ENCODE results near the gene VMP1.

GRCh38 chr17:59764292-59764741 lies 56.9 kb downstream of the VMP1 start:
- TF ChIP-seq ZBTB7A (IDR thresholded peaks at IDR 0.05; ENCODE audit: low read depth) (no peak), YY1 (IDR thresholded peaks at IDR 0.05; ENCODE audit: low read depth) (no peak)
